Measurements from ENCODE around the gene SIAH1.

GRCh38 chr16:48385253-48386150 is at the start of gene SIAH1:
- TF ChIP-seq CTCF (IDR thresholded peaks at IDR 0.05) (peak in 1 of 6 experiments; percentile 13), POLR2A (IDR thresholded peaks at IDR 0.05) (peak in 3 of 4 donors; percentile 65 to 90 (median 80))
